Spleen (tissue), 7 donors: ENCODE measurements around the gene DMXL1.

Experiments
- CTCF ChIP-seq, 11 experiments: fragments of 200-600 bp in 7 of 11; fragments of 450-650 bp in 4 of 11; sonication (generic) in 4 of 11; IDR thresholded peaks in 8 of 11; conservative IDR thresholded peaks in 3 of 11; 1 replicate in 7 of 11; 2 replicates in 4 of 11; pipeline versions ENCODE4 v1.4.0 to v1.8.0; 2016 to 2021; ENCODE audit warnings: antibody characterized with exemption in 11 of 11, inconsistent platforms in 4 of 11, mild to moderate bottlenecking in 1 of 11
- POLR2A ChIP-seq, 3 donors: fragments of 450-650 bp; IDR thresholded peaks; one replicate each; pipeline ENCODE4 v1.5.1; 2017; ENCODE audit warnings: antibody characterized with exemption in 3 of 3, mild to moderate bottlenecking in 1 of 3
- donor health status: DM: no; HTN: no; CAD: no; lungs with moderate emphysema.
- donor health status: DM: no; HTN: no; CAD: no.
- donor health status: DM: no; HTN: no; CAD: no.

- peak in 4 of 11 experiments; percentile 19 to 54 (median 34) for TF ChIP-seq CTCF (IDR thresholded peaks at IDR 0.05 in 8 of 11, conservative IDR thresholded peaks at IDR 0.05 in 3 of 11)
- TF ChIP-seq POLR2A (IDR thresholded peaks at IDR 0.05), result peak; percentile 17 to 50 (median 41)
Measured at GRCh38 chr5:119070828-119071560, at the start of gene DMXL1.
